ENCODE data around the gene FABP3.

FABP3 gene

DNA sequence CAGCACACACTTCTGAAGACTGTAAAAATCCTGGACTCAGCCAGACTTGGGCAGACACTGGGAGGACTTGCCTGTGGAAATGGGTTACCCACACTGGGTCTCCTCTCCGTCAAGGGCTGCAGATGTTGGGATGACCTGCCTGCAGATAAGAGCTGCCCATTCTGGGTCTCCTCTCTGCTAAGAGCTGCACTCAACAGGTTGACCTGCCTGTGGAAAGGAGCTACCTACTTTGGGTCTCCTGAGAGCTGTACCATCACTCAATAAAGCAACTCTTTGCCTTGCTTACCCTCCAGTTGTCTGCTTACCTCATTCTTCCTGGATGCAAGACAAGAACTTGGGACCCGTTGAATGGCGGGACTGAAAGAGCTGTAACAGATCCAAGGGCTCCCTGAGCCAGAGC is 47.9 kb downstream of the FABP3 start:
- in situ Hi-C loops (cut with MboI; ENCODE audit: low sequenced_read_pairs): no loop called here

GRCh38 chr1:31324093-31324492 is 48.8 kb downstream of the FABP3 start:
- in situ Hi-C loops (cut with MboI; ENCODE audit: low sequenced_read_pairs): no loop called here

- in situ Hi-C loops (cut with MboI; ENCODE audit: low sequenced_read_pairs): no loop called here
Observed at GRCh38 chr1:31318146-31318545, 54.7 kb downstream of the FABP3 start.

DNA sequence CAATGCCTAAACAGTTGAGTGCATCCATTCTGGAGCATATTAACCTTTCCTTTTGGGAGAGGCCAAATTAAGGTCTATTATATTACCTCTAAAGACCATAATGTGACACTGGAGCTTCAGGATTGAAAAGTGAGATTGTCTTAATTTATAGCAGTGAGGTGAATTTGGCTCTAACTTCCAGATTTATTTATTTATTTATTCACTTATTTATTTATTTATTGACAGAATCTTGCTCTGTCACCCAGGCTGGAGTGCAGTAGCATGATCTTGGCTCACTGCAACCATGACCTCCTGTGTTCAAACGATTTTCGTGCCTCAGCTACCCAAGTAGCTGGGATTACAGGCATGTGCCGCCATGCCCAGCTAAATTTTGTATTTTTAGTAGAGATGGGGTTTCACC is 57.0 kb downstream of the FABP3 start:
- in situ Hi-C loops (cut with MboI; ENCODE audit: low sequenced_read_pairs): no loop called here
